H1 (cell line): ENCODE data around the gene RASAL2. TPM values are rescaled to one million over a fixed set of nuclear protein-coding genes. Genes with fewer than 3 reads are reported as not detected.

Experiments used
- CTCF ChIA-PET: fragments of 300-600 bp; sonication (Branson Sonifier 250); formaldehyde crosslinking; loops from one replicate; lab custom pipeline; 2021; ENCODE audit not compliant: partially characterized antibody; lab: Charles Lee
- POLR2A ChIA-PET: fragments of 300-600 bp; sonication (Branson Sonifier 250); formaldehyde crosslinking; loops from one replicate; lab custom pipeline; 2021; ENCODE audit warnings: inconsistent platforms; ENCODE audit not compliant: partially characterized antibody; lab: Charles Lee
- DNase-seq, 2 experiments: peaks; one replicate each; pipeline versions ENCODE4 v3.0.0 to v3.0.0-alpha.2; 2010 to 2022; ENCODE audit warnings: low spot score in 2 of 2, low read depth in 1 of 2, mixed read lengths in 1 of 2
- FAIRE-seq: peaks from 2 replicates; lab custom pipeline; 2011; peaks lifted over from hg19 to GRCh38; lab: Jason Lieb, UNC
- H2AFZ ChIP-seq: 2 replicates; pipeline ENCODE4 v1.8.1; 2012; ENCODE audit warnings: low read length, inconsistent platforms
- H2AK5ac ChIP-seq: 2 replicates; pipeline ENCODE4 v1.6.1; 2013; ENCODE audit warnings: low read depth, low read length
- H2BK120ac ChIP-seq: replicated peaks from 2 replicates; pipeline ENCODE3; 2013; ENCODE audit warnings: low read depth, low read length, inconsistent platforms
- H2BK12ac ChIP-seq: 2 replicates; pipeline ENCODE4 v1.6.1; 2013; ENCODE audit warnings: low read depth, low read length
- H2BK15ac ChIP-seq: 2 replicates; pipeline ENCODE4 v1.6.1; 2013; ENCODE audit warnings: low read length
- H2BK20ac ChIP-seq: 2 replicates; pipeline ENCODE4 v1.6.1; 2013; ENCODE audit warnings: low read length
- H2BK5ac ChIP-seq: 2 replicates; pipeline ENCODE4 v1.6.1; 2013; ENCODE audit warnings: low read depth, low read length
- H3K14ac ChIP-seq: 2 replicates; pipeline ENCODE4 v1.6.1; 2013; ENCODE audit warnings: inconsistent platforms; ENCODE audit not compliant: insufficient read length
- H3K18ac ChIP-seq: 2 replicates; pipeline ENCODE4 v1.6.1; 2013; ENCODE audit warnings: low read length; ENCODE audit errors: extremely low read depth
- H3K23ac ChIP-seq: 2 replicates; pipeline ENCODE4 v1.6.1; 2013; ENCODE audit warnings: inconsistent platforms; ENCODE audit not compliant: insufficient read length
- H3K23me2 ChIP-seq: 2 replicates; pipeline ENCODE4 v1.6.1; 2013; ENCODE audit warnings: low read depth, low read length
- H3K27ac ChIP-seq: 2 replicates; pipeline ENCODE4 v1.6.1; 2011; ENCODE audit warnings: low read depth, low read length, inconsistent platforms
- H3K27me3 ChIP-seq, 4 experiments: replicated peaks in 1 of 4; 1 replicate in 1 of 4; 2 replicates in 3 of 4; pipeline versions ENCODE4 v1.6.1 to v1.8.1; 2011 to 2013; ENCODE audit warnings: low read length in 3 of 4, mild to moderate bottlenecking in 3 of 4, inconsistent platforms in 2 of 4, mixed read lengths in 2 of 4, moderate library complexity in 1 of 4; ENCODE audit not compliant: control insufficient read depth in 3 of 4, insufficient read depth in 3 of 4; ENCODE audit errors: extremely low read depth in 1 of 4
- H3K36me3 ChIP-seq, 4 experiments: 2 replicates each; pipeline versions ENCODE4 v1.6.1 to v1.8.1; 2011 to 2013; ENCODE audit warnings: mild to moderate bottlenecking in 4 of 4, low read length in 3 of 4, moderate library complexity in 2 of 4, control low read depth in 1 of 4, inconsistent platforms in 1 of 4; ENCODE audit not compliant: insufficient read depth in 4 of 4, control insufficient read depth in 2 of 4
- H3K4ac ChIP-seq: replicated peaks from 2 replicates; pipeline ENCODE3; 2013; ENCODE audit warnings: low read length, low read depth, mixed read lengths, inconsistent platforms; ENCODE audit not compliant: insufficient read length
- H3K4me1 ChIP-seq, 4 experiments: replicated peaks in 1 of 4; 1 replicate in 1 of 4; 2 replicates in 3 of 4; pipeline versions ENCODE4 v1.6.1 to v1.8.1; 2011 to 2013; ENCODE audit warnings: low read length in 3 of 4, inconsistent platforms in 2 of 4, mixed read lengths in 1 of 4; ENCODE audit not compliant: insufficient read depth in 4 of 4, control insufficient read depth in 3 of 4
- H3K4me2 ChIP-seq, 2 experiments: 2 replicates each; pipeline versions ENCODE4 v1.6.1 to v1.8.1; 2011 to 2013; ENCODE audit warnings: low read depth in 2 of 2, low read length in 2 of 2, control low read depth in 1 of 2, inconsistent platforms in 1 of 2, mild to moderate bottlenecking in 1 of 2; ENCODE audit not compliant: insufficient read depth in 1 of 2
- H3K4me3 ChIP-seq, 4 experiments: fragments of 200-600, 300-600 bp in 1 of 4; sonication (generic), shearing (Covaris generic), sonication (Bioruptor Twin) in 1 of 4; 2 replicates each; pipeline versions ENCODE4 v1.5.1 to v1.8.1; 2011 to 2016; ENCODE audit warnings: low read length in 4 of 4, low read depth in 3 of 4, control low read depth in 2 of 4, inconsistent platforms in 2 of 4, mild to moderate bottlenecking in 2 of 4, mixed read lengths in 1 of 4, moderate library complexity in 1 of 4; ENCODE audit not compliant: insufficient read depth in 2 of 4; ENCODE audit errors: extremely low read depth in 1 of 4
- H3K56ac ChIP-seq: replicated peaks from 2 replicates; pipeline ENCODE3; 2013; ENCODE audit warnings: low read depth, mild to moderate bottlenecking, mixed read lengths, low read length, inconsistent platforms; ENCODE audit not compliant: insufficient read length
- H3K79me1 ChIP-seq: 2 replicates; pipeline ENCODE4 v1.6.1; 2013; ENCODE audit warnings: low read depth, low read length, control low read depth
- H3K79me2 ChIP-seq, 2 experiments: 2 replicates each; pipeline versions ENCODE4 v1.6.1 to v1.8.1; 2012 to 2013; ENCODE audit warnings: low read length in 2 of 2, mild to moderate bottlenecking in 2 of 2, inconsistent platforms in 1 of 2; ENCODE audit not compliant: insufficient read depth in 2 of 2, control insufficient read depth in 1 of 2
- H3K9ac ChIP-seq, 4 experiments: replicated peaks in 1 of 4; 1 replicate in 1 of 4; 2 replicates in 3 of 4; pipeline versions ENCODE4 v1.6.1 to v1.8.1; 2011 to 2013; ENCODE audit warnings: low read depth in 3 of 4, low read length in 3 of 4, control low read depth in 2 of 4, mild to moderate bottlenecking in 2 of 4, moderate library complexity in 2 of 4, inconsistent platforms in 1 of 4; ENCODE audit errors: extremely low read depth in 1 of 4
- H3K9me3 ChIP-seq, 2 experiments: 2 replicates each; pipeline versions ENCODE4 v1.6.1 to v1.8.1; 2012 to 2013; ENCODE audit warnings: mild to moderate bottlenecking in 2 of 2, moderate library complexity in 2 of 2, control low read depth in 1 of 2, inconsistent platforms in 1 of 2, low read depth in 1 of 2, low read length in 1 of 2, mixed read lengths in 1 of 2; ENCODE audit not compliant: insufficient read depth in 2 of 2
- H4K20me1 ChIP-seq, 2 experiments: replicated peaks in 1 of 2; 2 replicates each; pipeline versions ENCODE3 to v1.8.1; 2011 to 2013; ENCODE audit warnings: inconsistent platforms in 2 of 2, low read length in 2 of 2, mild to moderate bottlenecking in 1 of 2; ENCODE audit not compliant: insufficient read depth in 2 of 2, control insufficient read depth in 1 of 2
- H4K5ac ChIP-seq: 2 replicates; pipeline ENCODE4 v1.6.1; 2013; ENCODE audit warnings: low read length, low read depth, mixed read lengths, inconsistent platforms; ENCODE audit not compliant: insufficient read length
- H4K8ac ChIP-seq: 2 replicates; pipeline ENCODE4 v1.8.0; 2013; ENCODE audit warnings: mild to moderate bottlenecking, moderate library complexity, low read length, inconsistent platforms; ENCODE audit not compliant: insufficient read depth; ENCODE audit errors: extremely low read depth
- H4K91ac ChIP-seq: replicated peaks from 2 replicates; pipeline ENCODE3; 2013; ENCODE audit warnings: low read length, mixed read lengths, inconsistent platforms; ENCODE audit not compliant: insufficient read length
- ATF3 ChIP-seq: IDR thresholded peaks from 2 replicates; pipeline ENCODE4 v1.6.1; 2011; ENCODE audit warnings: low read depth, mild to moderate bottlenecking, low read length; ENCODE audit not compliant: insufficient read depth
- CBX5 ChIP-seq: fragments of 300-800, 300-1000 bp; sonication (generic); IDR thresholded peaks from 2 replicates; pipeline ENCODE4 v1.7.1; 2016; ENCODE audit warnings: antibody characterized with exemption, low read length, low read depth
- CHD2 ChIP-seq: IDR thresholded peaks from 2 replicates; pipeline ENCODE4 v1.6.1; 2012; ENCODE audit warnings: low read length, improper control_type of control experiment
- CTBP2 ChIP-seq: IDR thresholded peaks from 2 replicates; pipeline ENCODE4 v1.7.0; 2011; ENCODE audit warnings: borderline replicate concordance, mild to moderate bottlenecking, moderate library complexity, mixed read lengths, low read length; ENCODE audit not compliant: insufficient read depth, insufficient read length
- EGR1 ChIP-seq: IDR thresholded peaks from 2 replicates; pipeline ENCODE4 v1.6.1; 2011; ENCODE audit warnings: low read depth, low read length, borderline replicate concordance
- EP300 ChIP-seq, 2 experiments: IDR thresholded peaks; 1 replicate in 1 of 2; 2 replicates in 1 of 2; pipeline ENCODE4 v1.6.1; 2011 to 2012; ENCODE audit warnings: low read depth in 2 of 2, low read length in 2 of 2, mild to moderate bottlenecking in 2 of 2, borderline replicate concordance in 1 of 2, inconsistent platforms in 1 of 2, moderate library complexity in 1 of 2
- HDAC2 ChIP-seq, 2 experiments: fragments of 300-600 bp in 1 of 2; sonication (generic) in 1 of 2; IDR thresholded peaks; 2 replicates each; pipeline ENCODE4 v1.6.1; 2011 to 2012; ENCODE audit warnings: low read depth in 2 of 2, low read length in 2 of 2, mild to moderate bottlenecking in 2 of 2, moderate library complexity in 2 of 2, borderline replicate concordance in 1 of 2, inconsistent platforms in 1 of 2
- JUND ChIP-seq: IDR thresholded peaks from 2 replicates; pipeline ENCODE4 v1.6.1; 2011; ENCODE audit warnings: mild to moderate bottlenecking, improper control_type of control experiment, low read length
- POLR2A ChIP-seq, 2 experiments: IDR thresholded peaks; 1 replicate in 1 of 2; 2 replicates in 1 of 2; pipeline ENCODE4 v1.6.1; 2011; ENCODE audit warnings: low read depth in 2 of 2, low read length in 2 of 2, mild to moderate bottlenecking in 2 of 2; ENCODE audit errors: control extremely low read depth in 1 of 2
- RBBP5 ChIP-seq: IDR thresholded peaks from 2 replicates; pipeline ENCODE4 v1.7.1; 2012; ENCODE audit warnings: low read depth, mild to moderate bottlenecking, inconsistent platforms, low read length, moderate library complexity, borderline replicate concordance
- SAP30 ChIP-seq: fragments of 300-600 bp; sonication (generic); IDR thresholded peaks from 2 replicates; pipeline ENCODE4 v1.7.1; 2012; ENCODE audit warnings: low read length, moderate library complexity, mild to moderate bottlenecking, inconsistent platforms; ENCODE audit not compliant: insufficient read depth, insufficient replicate concordance
- SIN3A ChIP-seq, 2 experiments: IDR thresholded peaks in 1 of 2; conservative IDR thresholded peaks in 1 of 2; 2 replicates each; pipeline ENCODE4 v1.6.1; 2011 to 2012; ENCODE audit warnings: low read length in 2 of 2, improper control_type of control experiment in 1 of 2, low read depth in 1 of 2, mild to moderate bottlenecking in 1 of 2
- TAF7 ChIP-seq: optimal IDR thresholded peaks from 2 replicates; pipeline ENCODE3; 2011; ENCODE audit warnings: low read depth, mild to moderate bottlenecking, inconsistent platforms, low read length, moderate library complexity, borderline replicate concordance
- WGBS, 2 experiments: shearing (Covaris generic) in 1 of 2; methylation state at CpG; one replicate each; pipeline versions ENCODE4 v1.1.6 to v1.1.7; 2013 to 2015; ENCODE audit warnings: low lambda C conversion rate in 2 of 2, mixed read lengths in 2 of 2, inconsistent platforms in 1 of 2, low coverage in 1 of 2, missing lambda C conversion rate in 1 of 2; ENCODE audit not compliant: insufficient replicate concordance in 2 of 2, insufficient coverage in 1 of 2, insufficient read length in 1 of 2; ENCODE audit errors: extremely low coverage in 1 of 2, missing lambda C conversion rate in 1 of 2; 5-methylcytosine and 5-hydroxymethylcytosine counted together
- polyA plus RNA-seq, 7 experiments: library from polyadenylated mRNA; depleted of rRNA in 3 of 7; stranded (reverse) in 5 of 7; unstranded in 2 of 7; fragments of >200 nt in 5 of 7; fragments of 200-250 nt in 2 of 7; gene quantifications; 1 replicate in 5 of 7; 2 replicates in 1 of 7; 4 replicates in 1 of 7; pipeline versions ENCODE4 v1.2.1 to v1.2.3, GENCODE V29; 2011 to 2013; ENCODE audit warnings: missing spikeins in 2 of 7, mixed read lengths in 2 of 7
- total RNA-seq: library from RNA; stranded (reverse); fragmentation: NEBNext Ultra II Directional; extraction: Animal tissue kit (Norgen Biotek cat#: 25700); gene quantifications from 2 replicates; pipeline ENCODE4 v1.2.1, GENCODE V29; 2021

RASAL2 gene
- total and polyA plus RNA-seq, 2 of the 8 experiments (the other 6 are each of a cell fraction or from before 2014, with no cell fraction given) = 15.9 to 32.5 TPM

GRCh38 chr1:178521241-178521640, 427.3 kb downstream of the RASAL2 start:
- H2AK5ac ChIP-seq = no peak overlapping the region
- 83% methylated on average over 4 of the region's 4 CpGs; no CpG with 5 or more reads in 1 of the 2 experiments for WGBS, 2 experiments
- H2BK120ac ChIP-seq = no peak overlapping the region
- no peak overlapping the region for H3K4me2 ChIP-seq
- no peak overlapping the region for H2BK15ac ChIP-seq
- no peak for DNase-seq
- no peak overlapping the region for H3K18ac ChIP-seq
- FAIRE-seq = no peak
- H2AFZ ChIP-seq = no peak overlapping the region
- no peaks in the 10 kb centered on the region for H3K9me3 ChIP-seq
- H3K4me3 ChIP-seq = no peak overlapping the region
- H2BK20ac ChIP-seq = no peak overlapping the region
- no peaks in the 10 kb centered on the region for H3K36me3 ChIP-seq
- H3K14ac ChIP-seq = no peak overlapping the region
- H3K79me1 ChIP-seq = no peaks in the 10 kb centered on the region
- H3K4ac ChIP-seq = no peak overlapping the region
- H3K79me2 ChIP-seq = no peaks in the 10 kb centered on the region
- no peak overlapping the region for H4K5ac ChIP-seq
- no peak overlapping the region for H2BK12ac ChIP-seq
- ChIA-PET CTCF (interaction anchor here (1.0 to 16.8 kb wide), 6 partner anchors 11 to 213 kb away, joined by 3 to 238 read pairs (median 4); no protein-coding TSS in a partner anchor), POLR2A (no interaction called here)
- H3K27ac ChIP-seq = no peak overlapping the region
- no peak overlapping the region for H4K91ac ChIP-seq
- no peaks in the 10 kb centered on the region for H4K20me1 ChIP-seq
- H2BK5ac ChIP-seq = no peak overlapping the region
- H3K23me2 ChIP-seq = no peaks in the 10 kb centered on the region
- no peaks in the 10 kb centered on the region for H3K27me3 ChIP-seq
- no peaks in the 10 kb centered on the region for H3K4me1 ChIP-seq
- no peak overlapping the region for H4K8ac ChIP-seq
- no peak overlapping the region for H3K56ac ChIP-seq
- no peak overlapping the region for H3K23ac ChIP-seq
- H3K9ac ChIP-seq = no peak overlapping the region; a peak in 1 of 7 replicates
- TF ChIP-seq EGR1 (no peak), CTBP2 (no peak), JUND (no peak), HDAC2 (IDR thresholded peaks at IDR 0.05; ENCODE audit: borderline replicate concordance in 1 of 2, low read depth in 2 of 2, low read length in 2 of 2) (no peak), SAP30 (no peak), TAF7 (no peak), SIN3A (conservative IDR thresholded peaks at IDR 0.05 in 1 of 2, IDR thresholded peaks at IDR 0.05 in 1 of 2; ENCODE audit: low read depth in 1 of 2, low read length in 2 of 2) (no peak), ATF3 (no peak), CHD2 (no peak), POLR2A (IDR thresholded peaks at IDR 0.05; ENCODE audit: control extremely low read depth in 1 of 2, low read depth in 2 of 2, low read length in 2 of 2) (no peak), RBBP5 (no peak), CBX5 (no peak), EP300 (IDR thresholded peaks at IDR 0.05; ENCODE audit: borderline replicate concordance in 1 of 2, low read depth in 2 of 2, low read length in 2 of 2) (no peak)
